H1 (cell line): ENCODE data around the gene LPAR2. TPM values are rescaled to one million over a fixed set of nuclear protein-coding genes. Genes with fewer than 3 reads are reported as not detected.

Source experiments
- CTCF ChIA-PET: fragments of 300-600 bp; sonication (Branson Sonifier 250); formaldehyde crosslinking; loops from one replicate; lab custom pipeline; 2021; ENCODE audit not compliant: partially characterized antibody; lab: Charles Lee
- POLR2A ChIA-PET: fragments of 300-600 bp; sonication (Branson Sonifier 250); formaldehyde crosslinking; loops from one replicate; lab custom pipeline; 2021; ENCODE audit warnings: inconsistent platforms; ENCODE audit not compliant: partially characterized antibody; lab: Charles Lee
- DNase-seq, 2 experiments: peaks; one replicate each; pipeline versions ENCODE4 v3.0.0 to v3.0.0-alpha.2; 2010 to 2022; ENCODE audit warnings: low spot score in 2 of 2, low read depth in 1 of 2, mixed read lengths in 1 of 2
- FAIRE-seq: peaks from 2 replicates; lab custom pipeline; 2011; peaks lifted over from hg19 to GRCh38; lab: Jason Lieb, UNC
- H2AFZ ChIP-seq: 2 replicates; pipeline ENCODE4 v1.8.1; 2012; ENCODE audit warnings: low read length, inconsistent platforms
- H2AK5ac ChIP-seq: 2 replicates; pipeline ENCODE4 v1.6.1; 2013; ENCODE audit warnings: low read depth, low read length
- H2BK120ac ChIP-seq: replicated peaks from 2 replicates; pipeline ENCODE3; 2013; ENCODE audit warnings: low read depth, low read length, inconsistent platforms
- H2BK12ac ChIP-seq: 2 replicates; pipeline ENCODE4 v1.6.1; 2013; ENCODE audit warnings: low read depth, low read length
- H2BK15ac ChIP-seq: 2 replicates; pipeline ENCODE4 v1.6.1; 2013; ENCODE audit warnings: low read length
- H2BK20ac ChIP-seq: 2 replicates; pipeline ENCODE4 v1.6.1; 2013; ENCODE audit warnings: low read length
- H2BK5ac ChIP-seq: 2 replicates; pipeline ENCODE4 v1.6.1; 2013; ENCODE audit warnings: low read depth, low read length
- H3K14ac ChIP-seq: 2 replicates; pipeline ENCODE4 v1.6.1; 2013; ENCODE audit warnings: inconsistent platforms; ENCODE audit not compliant: insufficient read length
- H3K18ac ChIP-seq: 2 replicates; pipeline ENCODE4 v1.6.1; 2013; ENCODE audit warnings: low read length; ENCODE audit errors: extremely low read depth
- H3K23ac ChIP-seq: 2 replicates; pipeline ENCODE4 v1.6.1; 2013; ENCODE audit warnings: inconsistent platforms; ENCODE audit not compliant: insufficient read length
- H3K23me2 ChIP-seq: 2 replicates; pipeline ENCODE4 v1.6.1; 2013; ENCODE audit warnings: low read depth, low read length
- H3K27ac ChIP-seq: 2 replicates; pipeline ENCODE4 v1.6.1; 2011; ENCODE audit warnings: low read depth, low read length, inconsistent platforms
- H3K27me3 ChIP-seq, 4 experiments: replicated peaks in 1 of 4; 1 replicate in 1 of 4; 2 replicates in 3 of 4; pipeline versions ENCODE4 v1.6.1 to v1.8.1; 2011 to 2013; ENCODE audit warnings: low read length in 3 of 4, mild to moderate bottlenecking in 3 of 4, inconsistent platforms in 2 of 4, mixed read lengths in 2 of 4, moderate library complexity in 1 of 4; ENCODE audit not compliant: control insufficient read depth in 3 of 4, insufficient read depth in 3 of 4; ENCODE audit errors: extremely low read depth in 1 of 4
- H3K36me3 ChIP-seq, 4 experiments: 2 replicates each; pipeline versions ENCODE4 v1.6.1 to v1.8.1; 2011 to 2013; ENCODE audit warnings: mild to moderate bottlenecking in 4 of 4, low read length in 3 of 4, moderate library complexity in 2 of 4, control low read depth in 1 of 4, inconsistent platforms in 1 of 4; ENCODE audit not compliant: insufficient read depth in 4 of 4, control insufficient read depth in 2 of 4
- H3K4ac ChIP-seq: replicated peaks from 2 replicates; pipeline ENCODE3; 2013; ENCODE audit warnings: low read length, low read depth, mixed read lengths, inconsistent platforms; ENCODE audit not compliant: insufficient read length
- H3K4me1 ChIP-seq, 4 experiments: replicated peaks in 1 of 4; 1 replicate in 1 of 4; 2 replicates in 3 of 4; pipeline versions ENCODE4 v1.6.1 to v1.8.1; 2011 to 2013; ENCODE audit warnings: low read length in 3 of 4, inconsistent platforms in 2 of 4, mixed read lengths in 1 of 4; ENCODE audit not compliant: insufficient read depth in 4 of 4, control insufficient read depth in 3 of 4
- H3K4me2 ChIP-seq, 2 experiments: 2 replicates each; pipeline versions ENCODE4 v1.6.1 to v1.8.1; 2011 to 2013; ENCODE audit warnings: low read depth in 2 of 2, low read length in 2 of 2, control low read depth in 1 of 2, inconsistent platforms in 1 of 2, mild to moderate bottlenecking in 1 of 2; ENCODE audit not compliant: insufficient read depth in 1 of 2
- H3K4me3 ChIP-seq, 4 experiments: fragments of 200-600, 300-600 bp in 1 of 4; sonication (generic), shearing (Covaris generic), sonication (Bioruptor Twin) in 1 of 4; 2 replicates each; pipeline versions ENCODE4 v1.5.1 to v1.8.1; 2011 to 2016; ENCODE audit warnings: low read length in 4 of 4, low read depth in 3 of 4, control low read depth in 2 of 4, inconsistent platforms in 2 of 4, mild to moderate bottlenecking in 2 of 4, mixed read lengths in 1 of 4, moderate library complexity in 1 of 4; ENCODE audit not compliant: insufficient read depth in 2 of 4; ENCODE audit errors: extremely low read depth in 1 of 4
- H3K56ac ChIP-seq: replicated peaks from 2 replicates; pipeline ENCODE3; 2013; ENCODE audit warnings: low read depth, mild to moderate bottlenecking, mixed read lengths, low read length, inconsistent platforms; ENCODE audit not compliant: insufficient read length
- H3K79me1 ChIP-seq: 2 replicates; pipeline ENCODE4 v1.6.1; 2013; ENCODE audit warnings: low read depth, low read length, control low read depth
- H3K79me2 ChIP-seq, 2 experiments: 2 replicates each; pipeline versions ENCODE4 v1.6.1 to v1.8.1; 2012 to 2013; ENCODE audit warnings: low read length in 2 of 2, mild to moderate bottlenecking in 2 of 2, inconsistent platforms in 1 of 2; ENCODE audit not compliant: insufficient read depth in 2 of 2, control insufficient read depth in 1 of 2
- H3K9ac ChIP-seq, 4 experiments: replicated peaks in 1 of 4; 1 replicate in 1 of 4; 2 replicates in 3 of 4; pipeline versions ENCODE4 v1.6.1 to v1.8.1; 2011 to 2013; ENCODE audit warnings: low read depth in 3 of 4, low read length in 3 of 4, control low read depth in 2 of 4, mild to moderate bottlenecking in 2 of 4, moderate library complexity in 2 of 4, inconsistent platforms in 1 of 4; ENCODE audit errors: extremely low read depth in 1 of 4
- H3K9me3 ChIP-seq, 2 experiments: 2 replicates each; pipeline versions ENCODE4 v1.6.1 to v1.8.1; 2012 to 2013; ENCODE audit warnings: mild to moderate bottlenecking in 2 of 2, moderate library complexity in 2 of 2, control low read depth in 1 of 2, inconsistent platforms in 1 of 2, low read depth in 1 of 2, low read length in 1 of 2, mixed read lengths in 1 of 2; ENCODE audit not compliant: insufficient read depth in 2 of 2
- H4K20me1 ChIP-seq, 2 experiments: replicated peaks in 1 of 2; 2 replicates each; pipeline versions ENCODE3 to v1.8.1; 2011 to 2013; ENCODE audit warnings: inconsistent platforms in 2 of 2, low read length in 2 of 2, mild to moderate bottlenecking in 1 of 2; ENCODE audit not compliant: insufficient read depth in 2 of 2, control insufficient read depth in 1 of 2
- H4K5ac ChIP-seq: 2 replicates; pipeline ENCODE4 v1.6.1; 2013; ENCODE audit warnings: low read length, low read depth, mixed read lengths, inconsistent platforms; ENCODE audit not compliant: insufficient read length
- H4K8ac ChIP-seq: 2 replicates; pipeline ENCODE4 v1.8.0; 2013; ENCODE audit warnings: mild to moderate bottlenecking, moderate library complexity, low read length, inconsistent platforms; ENCODE audit not compliant: insufficient read depth; ENCODE audit errors: extremely low read depth
- H4K91ac ChIP-seq: replicated peaks from 2 replicates; pipeline ENCODE3; 2013; ENCODE audit warnings: low read length, mixed read lengths, inconsistent platforms; ENCODE audit not compliant: insufficient read length
- BCL11A ChIP-seq, 2 experiments: IDR thresholded peaks; one replicate each; pipeline ENCODE4 v1.6.1; 2011; ENCODE audit warnings: low read depth in 2 of 2, low read length in 2 of 2, mild to moderate bottlenecking in 2 of 2
- CHD2 ChIP-seq: IDR thresholded peaks from 2 replicates; pipeline ENCODE4 v1.6.1; 2012; ENCODE audit warnings: low read length, improper control_type of control experiment
- EP300 ChIP-seq, 2 experiments: IDR thresholded peaks; 1 replicate in 1 of 2; 2 replicates in 1 of 2; pipeline ENCODE4 v1.6.1; 2011 to 2012; ENCODE audit warnings: low read depth in 2 of 2, low read length in 2 of 2, mild to moderate bottlenecking in 2 of 2, borderline replicate concordance in 1 of 2, inconsistent platforms in 1 of 2, moderate library complexity in 1 of 2
- HDAC2 ChIP-seq, 2 experiments: fragments of 300-600 bp in 1 of 2; sonication (generic) in 1 of 2; IDR thresholded peaks; 2 replicates each; pipeline ENCODE4 v1.6.1; 2011 to 2012; ENCODE audit warnings: low read depth in 2 of 2, low read length in 2 of 2, mild to moderate bottlenecking in 2 of 2, moderate library complexity in 2 of 2, borderline replicate concordance in 1 of 2, inconsistent platforms in 1 of 2
- KDM4A ChIP-seq: IDR thresholded peaks from one replicate; pipeline ENCODE4 v1.7.1; 2012; ENCODE audit warnings: low read depth, mild to moderate bottlenecking, moderate library complexity, low read length, inconsistent platforms; ENCODE audit not compliant: severe bottlenecking
- TBP ChIP-seq: IDR thresholded peaks from 2 replicates; pipeline ENCODE4 v1.6.1; 2011; ENCODE audit warnings: low read depth, low read length, improper control_type of control experiment
- TCF12 ChIP-seq: IDR thresholded peaks from 2 replicates; pipeline ENCODE4 v1.6.1; 2011; ENCODE audit warnings: low read depth, mild to moderate bottlenecking, low read length
- WGBS, 2 experiments: shearing (Covaris generic) in 1 of 2; methylation state at CpG; one replicate each; pipeline versions ENCODE4 v1.1.6 to v1.1.7; 2013 to 2015; ENCODE audit warnings: low lambda C conversion rate in 2 of 2, mixed read lengths in 2 of 2, inconsistent platforms in 1 of 2, low coverage in 1 of 2, missing lambda C conversion rate in 1 of 2; ENCODE audit not compliant: insufficient replicate concordance in 2 of 2, insufficient coverage in 1 of 2, insufficient read length in 1 of 2; ENCODE audit errors: extremely low coverage in 1 of 2, missing lambda C conversion rate in 1 of 2; 5-methylcytosine and 5-hydroxymethylcytosine counted together
- polyA plus RNA-seq, 7 experiments: library from polyadenylated mRNA; depleted of rRNA in 3 of 7; stranded (reverse) in 5 of 7; unstranded in 2 of 7; fragments of >200 nt in 5 of 7; fragments of 200-250 nt in 2 of 7; gene quantifications; 1 replicate in 5 of 7; 2 replicates in 1 of 7; 4 replicates in 1 of 7; pipeline versions ENCODE4 v1.2.1 to v1.2.3, GENCODE V29; 2011 to 2013; ENCODE audit warnings: missing spikeins in 2 of 7, mixed read lengths in 2 of 7
- total RNA-seq: library from RNA; stranded (reverse); fragmentation: NEBNext Ultra II Directional; extraction: Animal tissue kit (Norgen Biotek cat#: 25700); gene quantifications from 2 replicates; pipeline ENCODE4 v1.2.1, GENCODE V29; 2021

The LPAR2 gene
- total and polyA plus RNA-seq, 2 of the 8 experiments (the other 6 are each of a cell fraction or from before 2014, with no cell fraction given), result 47.6 to 70.2 TPM

DNA sequence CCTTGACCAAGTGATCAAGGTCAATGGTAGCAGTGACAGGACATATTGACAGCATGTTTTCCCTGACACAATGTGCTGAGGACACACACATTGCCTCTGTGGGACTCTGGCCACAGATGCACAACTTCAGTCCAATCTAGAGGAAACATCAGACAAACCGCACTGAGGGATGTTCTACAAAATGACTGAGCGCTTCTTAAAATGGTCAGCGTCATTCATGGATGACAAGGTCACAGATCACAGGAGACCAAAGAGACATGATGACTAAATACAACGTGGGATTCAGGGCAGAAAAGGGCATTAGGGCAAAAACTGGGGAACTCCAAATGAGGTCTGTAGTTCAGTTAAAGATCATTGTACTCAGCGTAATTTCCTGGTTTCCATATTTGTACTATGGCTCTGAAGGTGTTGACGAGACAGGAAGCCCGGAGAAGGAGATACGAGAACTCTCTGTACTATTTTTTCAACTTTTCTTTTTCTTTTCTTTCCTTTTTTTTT, 30.2 kb downstream of the LPAR2 start:
- Histone ChIP-seq H3K4me3 (no peak overlapping the region), H3K9me3 (no peaks in the 10 kb centered on the region), H3K79me2 (no peaks in the 10 kb centered on the region), H4K8ac (no peak overlapping the region), H3K56ac (no peak overlapping the region), H2BK120ac (no peak overlapping the region), H3K4me1 (peaks cover 0 to 9% (median 2%) of the 10 kb centered on the region in 4 experiments; a peak in 5 of 7 replicates), H2BK12ac (no peak overlapping the region), H3K4me2 (no peak overlapping the region), H3K23ac (no peak overlapping the region), H3K9ac (no peak overlapping the region), H3K27me3 (no peaks in the 10 kb centered on the region), H3K36me3 (no peaks in the 10 kb centered on the region), H3K79me1 (no peaks in the 10 kb centered on the region), H2BK15ac (no peak overlapping the region), H3K4ac (no peak overlapping the region), H3K23me2 (no peaks in the 10 kb centered on the region), H4K91ac (no peak overlapping the region), H2AFZ (no peak overlapping the region), H2AK5ac (no peak overlapping the region), H4K5ac (no peak overlapping the region), H2BK20ac (no peak overlapping the region), H3K14ac (no peak overlapping the region), H2BK5ac (no peak overlapping the region), H3K27ac (no peak overlapping the region), H4K20me1 (no peaks in the 10 kb centered on the region), H3K18ac (no peak overlapping the region)
- WGBS, 2 experiments, result 93% methylated on average over 8 of the region's 8 CpGs; no CpG with 5 or more reads in 1 of the 2 experiments
- no peak for FAIRE-seq
- DNase-seq, result no peak
- CTCF ChIA-PET, result interaction anchor here (0.9 kb wide), 1 partner anchor 16 kb away, joined by 3 read pairs; no protein-coding TSS in a partner anchor
- POLR2A ChIA-PET, result interaction anchor here (1.2 kb wide), 1 partner anchor 29 kb away, joined by 3 read pairs; no protein-coding TSS in a partner anchor
- no peak for TF ChIP-seq KDM4A
- no peak for TF ChIP-seq HDAC2 (IDR thresholded peaks at IDR 0.05; ENCODE audit: borderline replicate concordance in 1 of 2, low read depth in 2 of 2, low read length in 2 of 2)
- TF ChIP-seq TBP, result no peak
- TF ChIP-seq CHD2, result no peak
- no peak for TF ChIP-seq BCL11A (IDR thresholded peaks at IDR 0.05; ENCODE audit: low read depth in 2 of 2, low read length in 2 of 2)
- no peak for TF ChIP-seq TCF12
- no peak for TF ChIP-seq EP300 (IDR thresholded peaks at IDR 0.05; ENCODE audit: borderline replicate concordance in 1 of 2, low read depth in 2 of 2, low read length in 2 of 2)
